ENCODE measurements around the gene CPLANE2. TPM values are rescaled to one million over a fixed set of nuclear protein-coding genes. Genes with fewer than 3 reads are reported as not detected.
"Not testable (repeated sequence)": the region's sequence is repeated elsewhere in the genome, so short reads cannot be mapped to it uniquely, and the experiment has no call there.

CPLANE2 gene
- total and polyA plus RNA-seq, 10 donors: 2.1 to 7.6 (median 5.3) TPM

DNA sequence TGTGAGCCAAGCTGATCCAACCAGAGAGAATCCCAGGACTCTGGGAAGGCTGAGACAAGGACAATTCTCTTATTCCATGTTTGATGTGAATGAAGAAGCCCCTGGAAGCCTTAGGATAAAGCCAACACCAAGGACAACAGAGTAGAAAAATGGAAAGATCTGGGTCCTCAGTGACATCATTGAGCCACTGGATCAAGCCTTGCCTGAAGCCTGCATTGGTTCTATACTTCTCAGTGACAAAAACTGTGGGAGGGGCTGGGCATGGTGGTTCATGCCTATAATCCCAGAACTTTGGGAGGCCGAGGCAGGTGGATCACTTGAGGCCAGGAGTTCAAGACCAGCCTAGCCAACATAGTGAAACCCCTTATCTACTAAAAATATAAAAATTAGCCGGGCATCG, 40.1 kb downstream of the CPLANE2 start:
- TF ChIP-seq, protein P1, sequence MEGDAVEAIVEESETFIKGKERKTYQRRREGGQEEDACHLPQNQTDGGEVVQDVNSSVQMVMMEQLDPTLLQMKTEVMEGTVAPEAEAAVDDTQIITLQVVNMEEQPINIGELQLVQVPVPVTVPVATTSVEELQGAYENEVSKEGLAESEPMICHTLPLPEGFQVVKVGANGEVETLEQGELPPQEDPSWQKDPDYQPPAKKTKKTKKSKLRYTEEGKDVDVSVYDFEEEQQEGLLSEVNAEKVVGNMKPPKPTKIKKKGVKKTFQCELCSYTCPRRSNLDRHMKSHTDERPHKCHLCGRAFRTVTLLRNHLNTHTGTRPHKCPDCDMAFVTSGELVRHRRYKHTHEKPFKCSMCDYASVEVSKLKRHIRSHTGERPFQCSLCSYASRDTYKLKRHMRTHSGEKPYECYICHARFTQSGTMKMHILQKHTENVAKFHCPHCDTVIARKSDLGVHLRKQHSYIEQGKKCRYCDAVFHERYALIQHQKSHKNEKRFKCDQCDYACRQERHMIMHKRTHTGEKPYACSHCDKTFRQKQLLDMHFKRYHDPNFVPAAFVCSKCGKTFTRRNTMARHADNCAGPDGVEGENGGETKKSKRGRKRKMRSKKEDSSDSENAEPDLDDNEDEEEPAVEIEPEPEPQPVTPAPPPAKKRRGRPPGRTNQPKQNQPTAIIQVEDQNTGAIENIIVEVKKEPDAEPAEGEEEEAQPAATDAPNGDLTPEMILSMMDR (IDR thresholded peaks at IDR 0.05 in 8 of 11, conservative IDR thresholded peaks at IDR 0.05 in 3 of 11): no peak
- TF ChIP-seq POLR2AphosphoS5 (IDR thresholded peaks at IDR 0.05): no peak
- no peak for TF ChIP-seq POLR2A (IDR thresholded peaks at IDR 0.05)
- WGBS, 5 donors: 62 to 94% (median 82%) methylated on average over 2 to 3 of the region's 3 CpGs
- Histone ChIP-seq H3K4me3 (no peak overlapping the region), H3K36me3 (peaks cover 0 to 32% (median 1%) of the 10 kb centered on the region in 6 donors), H3K27me3 (replicated peaks in 1 of 7) (no peaks in the 10 kb centered on the region), H3K27ac (no peak overlapping the region), H3K9me3 (no peaks in the 10 kb centered on the region), H3K4me1 (no peaks in the 10 kb centered on the region)
- intact Hi-C loops (cut with DNase I; ENCODE audit: low total_unique reads): no loop called here
- DNase-seq: no peak

DNA sequence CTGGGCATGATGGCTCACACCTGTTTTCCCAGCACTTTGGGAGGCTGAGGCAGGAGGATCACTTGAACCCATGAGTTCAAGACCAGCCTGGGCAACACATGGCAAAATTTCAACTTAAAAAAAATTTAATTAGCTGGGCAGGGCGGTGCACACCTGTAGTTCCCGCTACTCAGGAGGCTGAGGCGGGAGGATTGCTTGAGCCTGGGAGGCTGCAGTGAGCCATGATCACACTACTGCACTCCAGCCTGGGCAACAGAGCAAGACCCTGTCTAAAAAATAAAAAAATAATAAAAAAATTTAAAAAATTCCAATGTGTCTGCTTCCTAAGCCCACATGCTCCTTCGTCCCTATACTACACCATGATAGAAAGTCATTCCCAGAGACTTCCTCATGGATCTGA, 40.8 kb downstream of the CPLANE2 start:
- WGBS, 5 donors: 92 to 99% (median 97%) methylated on average over 4 of the region's 4 CpGs
- H3K4me3 ChIP-seq; H3K27ac ChIP-seq; H3K27me3 ChIP-seq (replicated peaks in 1 of 7); intact Hi-C loops (cut with DNase I; ENCODE audit: low total_unique reads); H3K4me1 ChIP-seq; DNase-seq; H3K9me3 ChIP-seq: not testable (repeated sequence)
- H3K36me3 ChIP-seq: peaks cover 0 to 25% (median 1%) of the 10 kb centered on the region in 6 donors

DNA sequence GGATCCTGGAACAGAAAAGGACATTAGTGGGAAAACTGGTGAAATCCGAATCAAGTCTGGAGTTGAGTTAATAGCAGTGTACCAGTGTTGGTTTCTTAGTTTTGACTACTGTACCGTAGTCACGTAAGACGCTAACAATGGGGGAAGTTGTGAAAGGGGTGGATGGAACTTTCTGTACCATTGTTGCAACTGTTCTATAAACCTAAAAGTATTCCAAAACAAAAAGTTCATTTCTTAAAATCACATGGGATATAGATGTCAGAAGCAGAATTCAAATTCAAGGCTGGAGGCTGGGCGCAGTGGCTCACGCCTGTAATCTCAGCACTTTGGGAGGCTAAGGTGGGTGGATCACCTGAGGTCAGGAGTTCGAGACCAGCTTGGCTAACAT, 41.5 kb downstream of the CPLANE2 start:
- Histone ChIP-seq H3K27me3 (replicated peaks in 1 of 7) (no peaks in the 10 kb centered on the region), H3K9me3 (no peaks in the 10 kb centered on the region), H3K4me3 (no peak overlapping the region), H3K36me3 (peaks cover 0 to 18% (median 1%) of the 10 kb centered on the region in 6 donors), H3K4me1 (peaks cover 0 to 9% (median 0%) of the 10 kb centered on the region in 6 donors), H3K27ac (no peak overlapping the region)
- intact Hi-C loops (cut with DNase I; ENCODE audit: low total_unique reads): no loop called here
- TF ChIP-seq, protein P1 (IDR thresholded peaks at IDR 0.05 in 8 of 11, conservative IDR thresholded peaks at IDR 0.05 in 3 of 11): no peak
- no peak for TF ChIP-seq POLR2AphosphoS5 (IDR thresholded peaks at IDR 0.05)
- WGBS, 5 donors: 73 to 92% (median 81%) methylated on average over 7 of the region's 7 CpGs
- DNase-seq: no peak

DNA sequence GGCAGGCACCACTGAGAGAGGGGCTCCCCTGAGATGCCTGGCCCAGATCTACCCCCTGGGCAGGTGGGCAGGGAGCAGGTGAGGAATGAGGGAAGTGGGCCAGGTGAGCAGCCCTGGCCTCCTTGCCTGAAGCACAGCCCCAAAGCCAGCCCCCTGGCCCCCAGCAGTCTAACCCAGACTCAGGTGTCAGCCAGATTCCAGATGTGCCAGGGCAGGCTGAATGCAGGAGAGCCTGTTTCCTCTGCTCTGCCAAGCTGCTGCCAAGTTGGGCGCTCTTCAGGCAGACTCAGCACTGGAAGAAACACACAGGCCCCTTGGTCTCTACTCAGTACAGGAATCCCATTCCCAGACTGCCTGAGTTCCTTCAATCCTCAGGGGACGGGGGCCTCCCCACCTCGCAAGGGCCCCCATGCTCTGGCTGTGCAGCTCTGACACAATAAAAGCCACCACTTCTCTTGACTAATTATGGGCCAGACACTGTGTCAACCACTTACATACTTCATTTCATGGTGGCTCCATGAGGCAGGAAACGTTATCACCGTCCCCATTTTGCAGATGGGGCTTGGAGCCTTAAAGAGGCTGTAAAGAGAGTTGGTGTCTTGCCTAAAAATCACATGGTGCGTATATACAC, 45.0 kb downstream of the CPLANE2 start:
- no peak for DNase-seq
- peaks cover 0 to 23% (median 0%) of the 10 kb centered on the region in 7 donors for H3K27me3 ChIP-seq (replicated peaks in 1 of 7)
- WGBS, 5 donors: 72 to 86% (median 77%) methylated on average over 5 to 6 of the region's 6 CpGs
- TF ChIP-seq, protein P1 (IDR thresholded peaks at IDR 0.05 in 8 of 11, conservative IDR thresholded peaks at IDR 0.05 in 3 of 11): no peak
- no peak for TF ChIP-seq POLR2AphosphoS5 (IDR thresholded peaks at IDR 0.05)
- no peak for TF ChIP-seq POLR2A (IDR thresholded peaks at IDR 0.05)
- H3K4me3 ChIP-seq: no peak overlapping the region
- no peak overlapping the region for H3K27ac ChIP-seq
- peaks cover 0 to 38% (median 17%) of the 10 kb centered on the region in 6 donors for H3K4me1 ChIP-seq
- H3K9me3 ChIP-seq: no peaks in the 10 kb centered on the region
- H3K36me3 ChIP-seq: no peaks in the 10 kb centered on the region
- intact Hi-C loops (cut with DNase I; ENCODE audit: low total_unique reads): no loop called here

Measured in spleen (tissue), 11 donors.